ENCODE results near the gene DLGAP1. TPM values are rescaled to one million over a fixed set of nuclear protein-coding genes. Genes with fewer than 3 reads are reported as not detected.
"Not testable (repeated sequence)": the region's sequence is repeated elsewhere in the genome, so short reads cannot be mapped to it uniquely, and the experiment has no call there.

Gene DLGAP1
- total RNA-seq, 1 experiment from 2014 or later = not detected

DNA sequence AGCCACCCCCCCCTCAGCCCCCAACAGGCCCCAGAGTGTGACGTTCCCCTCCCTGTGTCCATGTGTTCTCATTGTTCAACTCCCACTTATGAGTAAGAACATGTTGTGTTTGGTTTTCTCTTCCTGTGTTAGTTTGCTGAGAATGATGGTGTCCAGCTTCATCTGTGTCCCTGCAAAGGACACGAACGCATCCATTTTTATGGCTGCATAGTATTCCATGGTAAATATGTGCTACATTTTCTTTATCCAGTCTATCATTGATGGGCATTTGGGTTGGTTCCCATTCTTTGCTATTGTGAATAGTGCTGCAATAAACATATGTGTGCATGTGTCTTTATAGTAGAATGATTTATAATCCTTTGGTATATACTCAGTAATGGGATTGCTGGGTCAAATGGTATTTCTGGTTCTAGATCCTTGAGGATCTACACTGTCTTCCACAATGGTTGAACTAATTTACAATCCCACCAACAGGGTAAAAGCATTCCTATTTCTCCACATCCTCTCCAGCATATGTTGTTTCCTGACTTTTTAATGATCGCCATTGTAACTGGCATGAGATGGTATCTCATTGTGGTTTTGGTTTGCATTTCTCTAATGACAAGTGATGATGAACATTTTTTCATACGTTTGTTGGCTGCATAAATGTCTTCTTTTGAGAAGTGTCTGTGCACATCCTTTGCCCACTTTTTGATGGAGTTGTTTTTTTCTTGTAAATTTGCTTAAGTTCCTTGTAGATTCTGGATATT is 760.9 kb downstream of the DLGAP1 start:
- H3K27ac Mint-ChIP-seq (ENCODE audit: low read depth, unreplicated experiment); BruUV-seq (replicated peaks); H3K27me3 Mint-ChIP-seq (ENCODE audit: insufficient read depth, unreplicated experiment); H3K36me3 Mint-ChIP-seq (ENCODE audit: insufficient read depth, unreplicated experiment); H3K4me1 Mint-ChIP-seq (ENCODE audit: insufficient read depth, unreplicated experiment); DNase-seq (ENCODE audit: unreplicated experiment); POLR2A ChIA-PET; intact Hi-C loops (cut with micrococcal nuclease); H3K9me3 Mint-ChIP-seq (ENCODE audit: unreplicated experiment); H3K4me3 Mint-ChIP-seq (ENCODE audit: unreplicated experiment): not testable (repeated sequence)
- CTCF ChIA-PET = interaction anchor here (0.6 to 1.5 kb wide), 4 partner anchors 8 to 301 kb away, joined by 3 to 5 read pairs (median 4); no protein-coding TSS in a partner anchor

DNA sequence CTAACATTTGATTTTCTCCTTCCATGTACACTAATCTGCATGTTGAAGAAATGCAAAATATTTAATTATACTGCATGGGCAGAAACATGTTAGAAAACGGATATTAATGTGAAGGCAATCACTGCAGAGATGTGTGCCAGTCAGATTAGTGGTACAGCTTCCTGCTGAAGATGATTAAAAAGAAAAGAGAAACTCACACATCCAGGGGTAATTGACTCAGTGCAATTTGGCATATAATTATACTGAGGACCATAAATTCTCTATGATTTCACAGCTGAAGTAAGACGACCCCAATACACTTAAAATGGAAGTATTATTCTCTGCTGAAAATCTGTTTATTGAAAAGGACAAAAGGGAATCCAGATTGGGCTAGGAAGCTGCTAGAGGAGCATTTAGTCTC is 761.7 kb downstream of the DLGAP1 start:
- H3K4me3 Mint-ChIP-seq (ENCODE audit: unreplicated experiment) = no peak overlapping the region
- BruUV-seq (replicated peaks) = no TSS peak
- H3K27ac Mint-ChIP-seq (ENCODE audit: low read depth, unreplicated experiment) = no peak overlapping the region
- ChIA-PET POLR2A (no interaction called here), CTCF (interaction anchor here (1.0 to 1.8 kb wide), 4 partner anchors 14 to 302 kb away, joined by 3 to 6 read pairs (median 5); no protein-coding TSS in a partner anchor)
- H3K36me3 Mint-ChIP-seq (ENCODE audit: insufficient read depth, unreplicated experiment) = no peaks in the 10 kb centered on the region
- TF ChIP-seq, protein P1, sequence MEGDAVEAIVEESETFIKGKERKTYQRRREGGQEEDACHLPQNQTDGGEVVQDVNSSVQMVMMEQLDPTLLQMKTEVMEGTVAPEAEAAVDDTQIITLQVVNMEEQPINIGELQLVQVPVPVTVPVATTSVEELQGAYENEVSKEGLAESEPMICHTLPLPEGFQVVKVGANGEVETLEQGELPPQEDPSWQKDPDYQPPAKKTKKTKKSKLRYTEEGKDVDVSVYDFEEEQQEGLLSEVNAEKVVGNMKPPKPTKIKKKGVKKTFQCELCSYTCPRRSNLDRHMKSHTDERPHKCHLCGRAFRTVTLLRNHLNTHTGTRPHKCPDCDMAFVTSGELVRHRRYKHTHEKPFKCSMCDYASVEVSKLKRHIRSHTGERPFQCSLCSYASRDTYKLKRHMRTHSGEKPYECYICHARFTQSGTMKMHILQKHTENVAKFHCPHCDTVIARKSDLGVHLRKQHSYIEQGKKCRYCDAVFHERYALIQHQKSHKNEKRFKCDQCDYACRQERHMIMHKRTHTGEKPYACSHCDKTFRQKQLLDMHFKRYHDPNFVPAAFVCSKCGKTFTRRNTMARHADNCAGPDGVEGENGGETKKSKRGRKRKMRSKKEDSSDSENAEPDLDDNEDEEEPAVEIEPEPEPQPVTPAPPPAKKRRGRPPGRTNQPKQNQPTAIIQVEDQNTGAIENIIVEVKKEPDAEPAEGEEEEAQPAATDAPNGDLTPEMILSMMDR (IDR thresholded peaks at IDR 0.05; ENCODE audit: unreplicated experiment) = no peak
- peaks cover 9% of the 10 kb centered on the region for H3K4me1 Mint-ChIP-seq (ENCODE audit: insufficient read depth, unreplicated experiment)
- DNase-seq (ENCODE audit: unreplicated experiment) = no peak
- H3K9me3 Mint-ChIP-seq (ENCODE audit: unreplicated experiment) = peaks cover under 1% of the 10 kb centered on the region
- H3K27me3 Mint-ChIP-seq (ENCODE audit: insufficient read depth, unreplicated experiment) = no peaks in the 10 kb centered on the region
- intact Hi-C loops (cut with micrococcal nuclease) = no loop called here

DNA sequence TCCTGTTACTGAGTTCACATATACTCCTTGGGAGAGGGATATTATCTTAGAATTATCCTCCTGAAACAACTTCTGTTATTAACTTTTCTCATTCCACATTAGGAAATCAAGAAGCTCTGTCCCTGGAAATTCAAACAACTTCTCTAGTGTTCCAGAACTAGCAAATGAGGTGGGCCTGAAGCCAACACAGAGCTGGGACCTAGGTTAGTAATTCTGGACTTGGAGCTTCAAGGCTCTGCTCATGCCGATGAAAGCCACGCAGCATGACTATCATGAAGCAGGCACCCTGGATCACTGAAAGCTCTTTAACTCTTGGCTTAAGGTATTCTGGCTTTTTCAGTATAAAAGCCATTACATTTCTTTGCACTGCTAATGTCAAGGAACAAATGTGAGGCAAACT is 762.4 kb downstream of the DLGAP1 start:
- DNase-seq (ENCODE audit: unreplicated experiment) = no peak
- Mint-ChIP-seq H3K4me3 (ENCODE audit: unreplicated experiment) (no peak overlapping the region), H3K4me1 (ENCODE audit: insufficient read depth, unreplicated experiment) (peaks cover 9% of the 10 kb centered on the region), H3K27me3 (ENCODE audit: insufficient read depth, unreplicated experiment) (no peaks in the 10 kb centered on the region), H3K27ac (ENCODE audit: low read depth, unreplicated experiment) (no peak overlapping the region), H3K36me3 (ENCODE audit: insufficient read depth, unreplicated experiment) (no peaks in the 10 kb centered on the region), H3K9me3 (ENCODE audit: unreplicated experiment) (no peaks in the 10 kb centered on the region)
- POLR2A ChIA-PET = no interaction called here
- intact Hi-C loops (cut with micrococcal nuclease) = no loop called here
- CTCF ChIA-PET = interaction anchor here (0.7 to 1.8 kb wide), 7 partner anchors 11 to 302 kb away, joined by 3 to 13 read pairs (median 4); no protein-coding TSS in a partner anchor
- TF ChIP-seq, protein P1 (IDR thresholded peaks at IDR 0.05; ENCODE audit: unreplicated experiment) = no peak
- no TSS peak for BruUV-seq (replicated peaks)

DNA sequence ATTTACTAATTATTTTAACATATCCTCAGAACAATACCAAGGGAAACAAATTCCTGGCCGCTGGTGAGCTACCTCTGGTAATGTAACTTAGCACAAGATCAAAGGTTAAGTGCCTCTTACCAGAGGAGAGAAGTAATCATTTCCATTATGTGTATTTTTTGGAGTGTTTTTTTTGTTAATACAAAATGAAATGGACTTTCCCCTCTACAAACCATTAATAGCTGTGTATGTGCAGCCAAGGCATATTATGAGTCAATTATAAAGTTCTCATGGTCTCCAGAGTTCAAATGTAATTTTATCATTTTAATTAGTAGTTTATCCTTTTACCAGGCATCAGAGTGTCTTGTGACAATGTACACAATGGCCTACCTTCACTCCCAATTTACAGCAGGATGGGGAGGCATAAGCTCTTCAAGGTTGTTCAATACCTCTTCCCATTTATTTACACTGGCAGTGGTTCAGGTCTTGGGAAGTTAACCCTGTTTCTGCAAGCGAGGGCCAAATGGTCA is 762.9 kb downstream of the DLGAP1 start:
- peaks cover 9% of the 10 kb centered on the region for H3K4me1 Mint-ChIP-seq (ENCODE audit: insufficient read depth, unreplicated experiment)
- POLR2A ChIA-PET = no interaction called here
- H3K27me3 Mint-ChIP-seq (ENCODE audit: insufficient read depth, unreplicated experiment) = no peaks in the 10 kb centered on the region
- DNase-seq (ENCODE audit: unreplicated experiment) = no peak
- no peak overlapping the region for H3K27ac Mint-ChIP-seq (ENCODE audit: low read depth, unreplicated experiment)
- H3K4me3 Mint-ChIP-seq (ENCODE audit: unreplicated experiment) = no peak overlapping the region
- TF ChIP-seq, protein P1 (IDR thresholded peaks at IDR 0.05; ENCODE audit: unreplicated experiment) = no peak
- CTCF ChIA-PET = interaction anchor here (0.7 to 2.6 kb wide), 8 partner anchors 11 to 303 kb away, joined by 3 to 13 read pairs (median 6); no protein-coding TSS in a partner anchor
- intact Hi-C loops (cut with micrococcal nuclease) = no loop called here
- no peaks in the 10 kb centered on the region for H3K9me3 Mint-ChIP-seq (ENCODE audit: unreplicated experiment)
- BruUV-seq (replicated peaks) = no TSS peak
- H3K36me3 Mint-ChIP-seq (ENCODE audit: insufficient read depth, unreplicated experiment) = no peaks in the 10 kb centered on the region
